K562 (cell line): ENCODE measurements around the gene TMC4. TPM values are rescaled to one million over a fixed set of nuclear protein-coding genes. Genes with fewer than 3 reads are reported as not detected.
A peak's percentile ranks its signal among the peaks of the same experiment; 100 is the strongest.

Source experiments
- CBFB ChIP-seq: sonication (generic); formaldehyde crosslinking; IDR thresholded peaks from 2 replicates; pipeline ENCODE4 v1.4.0; 2020; ENCODE audit warnings: mild to moderate bottlenecking, missing genetic modification reagents
- CTBP1 ChIP-seq: fragments of 450-650 bp; IDR thresholded peaks from 2 replicates; pipeline ENCODE4 v1.6.1; 2016; ENCODE audit warnings: borderline replicate concordance
- EZH2 ChIP-seq: IDR thresholded peaks from 2 replicates; pipeline ENCODE4 v1.6.1; 2012; ENCODE audit warnings: low read depth, mild to moderate bottlenecking, inconsistent platforms, low read length, borderline replicate concordance
- FOXK1 ChIP-seq: sonication (generic); formaldehyde crosslinking; IDR thresholded peaks from 2 replicates; pipeline ENCODE4 v1.8.0; 2022; ENCODE audit warnings: missing genetic modification reagents, mild to moderate bottlenecking, borderline replicate concordance
- HDGF ChIP-seq: fragments of 450-650 bp; IDR thresholded peaks from 2 replicates; pipeline ENCODE4 v1.6.1; 2016
- L3MBTL2 ChIP-seq: fragments of 450-650 bp; IDR thresholded peaks from 2 replicates; pipeline ENCODE4 v1.6.1; 2016; ENCODE audit warnings: mild to moderate bottlenecking, moderate library complexity
- MYC ChIP-seq, 2 experiments: fragments of 250-450 bp in 1 of 2; sonication (Bioruptor Pico) in 1 of 2; IDR thresholded peaks; 2 replicates each; pipeline versions ENCODE4 v1.5.1 to v1.6.1; 2012 to 2021; ENCODE audit warnings: low read depth in 2 of 2, borderline replicate concordance in 1 of 2, improper control_type of control experiment in 1 of 2, low read length in 1 of 2, mild to moderate bottlenecking in 1 of 2, moderate library complexity in 1 of 2
- NBN ChIP-seq: fragments of 450-650 bp; IDR thresholded peaks from 2 replicates; pipeline ENCODE4 v1.6.1; 2016; ENCODE audit warnings: low read depth, mild to moderate bottlenecking
- PCBP2 ChIP-seq: fragments of 200-400 bp; formaldehyde crosslinking; IDR thresholded peaks from 2 replicates; pipeline ENCODE4 v1.6.1; 2018; ENCODE audit warnings: low read length, low read depth, mild to moderate bottlenecking, moderate library complexity; ENCODE audit not compliant: poor library complexity, severe bottlenecking
- ZBTB17 ChIP-seq: fragments of 450-650 bp; formaldehyde crosslinking; IDR thresholded peaks from 2 replicates; pipeline ENCODE4 v1.4.0; 2020; ENCODE audit warnings: mild to moderate bottlenecking
- ZNF197 ChIP-seq: fragments of 200-800 bp; sonication (Bioruptor generic); IDR thresholded peaks from 2 replicates; pipeline ENCODE4 v1.6.1; 2016; ENCODE audit warnings: low read depth, missing genetic modification characterization, missing compliant biosample characterization
- ZNF436 ChIP-seq: fragments of 250-450, 450-650 bp; sonication (Bioruptor Pico); formaldehyde crosslinking; IDR thresholded peaks from 2 replicates; pipeline ENCODE4 v1.7.0; 2020; ENCODE audit warnings: mild to moderate bottlenecking
- polyA plus RNA-seq, 8 experiments: library from polyadenylated mRNA; depleted of rRNA in 4 of 8; stranded (reverse) in 5 of 8; unstranded in 3 of 8; fragments of >200 nt; fragmentation: Nextera tagmentation in 2 of 8; fragmentation: Illumina TruSeq in 1 of 8; extraction: Ambion mirVana in 2 of 8; extraction: Trizol in 1 of 8; gene quantifications; 2 replicates each; pipeline versions ENCODE4 v1.2.1 to v1.2.3, GENCODE V29; 2011 to 2014; ENCODE audit warnings: inconsistent platforms in 1 of 8, missing spikeins in 1 of 8
- total RNA-seq, 7 experiments: library from RNA; depleted of rRNA in 6 of 7; stranded (reverse); fragments of >200 nt in 6 of 7; fragmentation: Illumina TruSeq in 2 of 7; extraction: Trizol in 2 of 7; gene quantifications; 2 replicates each; pipeline versions ENCODE4 v1.2.1 to v1.2.3, GENCODE V29; 2011 to 2021; ENCODE audit warnings: low replicate concordance in 1 of 7
- TF ChIP-seq, protein P1 (sequence below): sonication (generic); formaldehyde crosslinking; IDR thresholded peaks from 2 replicates; pipeline ENCODE4 v1.8.0; 2022; ENCODE audit warnings: mild to moderate bottlenecking, missing genetic modification reagents
- TF ChIP-seq, protein P2 (sequence below): sonication (generic); formaldehyde crosslinking; IDR thresholded peaks from 2 replicates; pipeline ENCODE4 v1.8.0; 2022; ENCODE audit warnings: mild to moderate bottlenecking, missing genetic modification reagents, borderline replicate concordance
- TF ChIP-seq, protein P3 (sequence below), 3 experiments: IDR thresholded peaks in 2 of 3; conservative IDR thresholded peaks in 1 of 3; 2 replicates each; pipeline ENCODE4 v1.5.1; 2011 to 2012; ENCODE audit warnings: low read length in 3 of 3, mild to moderate bottlenecking in 3 of 3, control low read depth in 2 of 3, improper control_type of control experiment in 1 of 3, inconsistent platforms in 1 of 3, low read depth in 1 of 3, mixed read lengths in 1 of 3, moderate library complexity in 1 of 3; ENCODE audit not compliant: insufficient read depth in 2 of 3
- TF ChIP-seq, protein P4 (sequence below): fragments of 450-650 bp; formaldehyde crosslinking; IDR thresholded peaks from 2 replicates; pipeline ENCODE4 v1.4.0; 2020; ENCODE audit warnings: mild to moderate bottlenecking, moderate library complexity
- TF ChIP-seq, protein P5 (sequence below): fragments of 450-650 bp; formaldehyde crosslinking; IDR thresholded peaks from 2 replicates; pipeline ENCODE4 v1.4.0; 2022; ENCODE audit warnings: missing genetic modification characterization

Gene TMC4
- total and polyA plus RNA-seq, 9 of the 15 experiments (the other 6 are each of a cell fraction or from before 2014, with no cell fraction given): 0.12 to 0.79 (median 0.36) TPM; not detected in 2

DNA sequence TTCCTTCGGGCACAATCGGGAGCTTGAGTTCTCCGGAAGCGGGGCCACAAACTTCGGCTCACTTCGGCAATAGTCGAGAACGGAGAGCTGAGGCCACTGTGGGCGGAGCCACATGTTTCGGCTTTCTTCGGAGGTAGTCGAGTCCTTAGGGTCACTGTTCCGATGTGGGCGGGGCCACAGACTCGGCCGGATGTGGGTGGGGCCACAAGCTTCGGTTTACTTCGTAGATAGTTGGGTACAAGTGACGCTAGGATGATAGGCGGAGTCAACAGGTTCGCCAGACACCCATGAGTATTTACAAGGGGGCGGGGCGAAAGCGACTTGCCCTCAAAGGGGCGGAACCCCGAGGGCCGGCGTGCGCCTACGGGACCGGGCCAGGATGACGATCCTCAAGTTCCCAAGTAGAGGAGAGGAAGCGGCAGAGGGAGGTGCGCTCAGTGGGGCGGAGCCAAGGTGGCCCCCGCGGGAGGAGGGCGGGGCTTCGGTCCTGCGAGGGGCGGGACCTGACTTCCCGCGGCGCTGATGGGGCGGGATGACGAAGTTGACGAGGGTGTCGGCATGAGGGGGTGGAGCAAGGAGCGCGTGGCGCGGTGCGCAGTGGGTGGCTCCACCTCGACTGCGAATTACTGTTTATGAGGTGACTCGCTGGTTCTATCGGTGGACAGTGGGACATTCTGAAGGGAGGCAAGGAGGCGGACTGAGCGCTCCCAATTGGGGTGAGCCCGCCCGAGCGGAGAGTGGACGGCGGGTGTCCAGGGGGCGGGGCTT lies 17.0 kb upstream of the TMC4 start (continued):
- TF ChIP-seq, protein P1, sequence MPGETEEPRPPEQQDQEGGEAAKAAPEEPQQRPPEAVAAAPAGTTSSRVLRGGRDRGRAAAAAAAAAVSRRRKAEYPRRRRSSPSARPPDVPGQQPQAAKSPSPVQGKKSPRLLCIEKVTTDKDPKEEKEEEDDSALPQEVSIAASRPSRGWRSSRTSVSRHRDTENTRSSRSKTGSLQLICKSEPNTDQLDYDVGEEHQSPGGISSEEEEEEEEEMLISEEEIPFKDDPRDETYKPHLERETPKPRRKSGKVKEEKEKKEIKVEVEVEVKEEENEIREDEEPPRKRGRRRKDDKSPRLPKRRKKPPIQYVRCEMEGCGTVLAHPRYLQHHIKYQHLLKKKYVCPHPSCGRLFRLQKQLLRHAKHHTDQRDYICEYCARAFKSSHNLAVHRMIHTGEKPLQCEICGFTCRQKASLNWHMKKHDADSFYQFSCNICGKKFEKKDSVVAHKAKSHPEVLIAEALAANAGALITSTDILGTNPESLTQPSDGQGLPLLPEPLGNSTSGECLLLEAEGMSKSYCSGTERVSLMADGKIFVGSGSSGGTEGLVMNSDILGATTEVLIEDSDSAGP: peak; percentile 48; the same call in 1 of the 2 replicates
- TF ChIP-seq, protein P2, sequence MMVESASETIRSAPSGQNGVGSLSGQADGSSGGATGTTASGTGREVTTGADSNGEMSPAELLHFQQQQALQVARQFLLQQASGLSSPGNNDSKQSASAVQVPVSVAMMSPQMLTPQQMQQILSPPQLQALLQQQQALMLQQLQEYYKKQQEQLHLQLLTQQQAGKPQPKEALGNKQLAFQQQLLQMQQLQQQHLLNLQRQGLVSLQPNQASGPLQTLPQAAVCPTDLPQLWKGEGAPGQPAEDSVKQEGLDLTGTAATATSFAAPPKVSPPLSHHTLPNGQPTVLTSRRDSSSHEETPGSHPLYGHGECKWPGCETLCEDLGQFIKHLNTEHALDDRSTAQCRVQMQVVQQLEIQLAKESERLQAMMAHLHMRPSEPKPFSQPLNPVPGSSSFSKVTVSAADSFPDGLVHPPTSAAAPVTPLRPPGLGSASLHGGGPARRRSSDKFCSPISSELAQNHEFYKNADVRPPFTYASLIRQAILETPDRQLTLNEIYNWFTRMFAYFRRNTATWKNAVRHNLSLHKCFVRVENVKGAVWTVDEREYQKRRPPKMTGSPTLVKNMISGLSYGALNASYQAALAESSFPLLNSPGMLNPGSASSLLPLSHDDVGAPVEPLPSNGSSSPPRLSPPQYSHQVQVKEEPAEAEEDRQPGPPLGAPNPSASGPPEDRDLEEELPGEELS (CRISPR knock-in tag): no peak
- TF ChIP-seq, protein P3, sequence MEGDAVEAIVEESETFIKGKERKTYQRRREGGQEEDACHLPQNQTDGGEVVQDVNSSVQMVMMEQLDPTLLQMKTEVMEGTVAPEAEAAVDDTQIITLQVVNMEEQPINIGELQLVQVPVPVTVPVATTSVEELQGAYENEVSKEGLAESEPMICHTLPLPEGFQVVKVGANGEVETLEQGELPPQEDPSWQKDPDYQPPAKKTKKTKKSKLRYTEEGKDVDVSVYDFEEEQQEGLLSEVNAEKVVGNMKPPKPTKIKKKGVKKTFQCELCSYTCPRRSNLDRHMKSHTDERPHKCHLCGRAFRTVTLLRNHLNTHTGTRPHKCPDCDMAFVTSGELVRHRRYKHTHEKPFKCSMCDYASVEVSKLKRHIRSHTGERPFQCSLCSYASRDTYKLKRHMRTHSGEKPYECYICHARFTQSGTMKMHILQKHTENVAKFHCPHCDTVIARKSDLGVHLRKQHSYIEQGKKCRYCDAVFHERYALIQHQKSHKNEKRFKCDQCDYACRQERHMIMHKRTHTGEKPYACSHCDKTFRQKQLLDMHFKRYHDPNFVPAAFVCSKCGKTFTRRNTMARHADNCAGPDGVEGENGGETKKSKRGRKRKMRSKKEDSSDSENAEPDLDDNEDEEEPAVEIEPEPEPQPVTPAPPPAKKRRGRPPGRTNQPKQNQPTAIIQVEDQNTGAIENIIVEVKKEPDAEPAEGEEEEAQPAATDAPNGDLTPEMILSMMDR (IDR thresholded peaks at IDR 0.05 in 2 of 3, conservative IDR thresholded peaks at IDR 0.05 in 1 of 3; ENCODE audit: insufficient read depth in 2 of 3, low read depth in 1 of 3, low read length in 3 of 3): no peak
- TF ChIP-seq CBFB (CRISPR knock-in tag) (no peak), FOXK1 (CRISPR knock-in tag) (no peak), EZH2 (no peak), CTBP1 (peak; percentile 81), ZNF197 (CRISPR knock-in tag) (no peak), MYC (IDR thresholded peaks at IDR 0.05; ENCODE audit: low read depth, low read length) (peak; percentile 96), MYC (CRISPR knock-in tag; IDR thresholded peaks at IDR 0.05; ENCODE audit: borderline replicate concordance, low read depth) (peak; percentile 87; the same call in 1 of the 2 replicates), L3MBTL2 (peak; percentile 90), NBN (peak; percentile 86), ZNF436 (CRISPR knock-in tag) (no peak), ZBTB17 (CRISPR knock-in tag) (peak; percentile 67; the same call in 1 of the 2 replicates), PCBP2 (no peak), HDGF (no peak; the same call in 1 of the 2 replicates)
- TF ChIP-seq, protein P4, sequence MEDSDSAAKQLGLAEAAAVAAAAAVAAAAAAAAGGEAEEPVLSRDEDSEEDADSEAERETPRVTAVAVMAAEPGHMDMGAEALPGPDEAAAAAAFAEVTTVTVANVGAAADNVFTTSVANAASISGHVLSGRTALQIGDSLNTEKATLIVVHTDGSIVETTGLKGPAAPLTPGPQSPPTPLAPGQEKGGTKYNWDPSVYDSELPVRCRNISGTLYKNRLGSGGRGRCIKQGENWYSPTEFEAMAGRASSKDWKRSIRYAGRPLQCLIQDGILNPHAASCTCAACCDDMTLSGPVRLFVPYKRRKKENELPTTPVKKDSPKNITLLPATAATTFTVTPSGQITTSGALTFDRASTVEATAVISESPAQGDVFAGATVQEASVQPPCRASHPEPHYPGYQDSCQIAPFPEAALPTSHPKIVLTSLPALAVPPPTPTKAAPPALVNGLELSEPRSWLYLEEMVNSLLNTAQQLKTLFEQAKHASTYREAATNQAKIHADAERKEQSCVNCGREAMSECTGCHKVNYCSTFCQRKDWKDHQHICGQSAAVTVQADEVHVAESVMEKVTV (CRISPR knock-in tag): peak; percentile 98
- TF ChIP-seq, protein P5, sequence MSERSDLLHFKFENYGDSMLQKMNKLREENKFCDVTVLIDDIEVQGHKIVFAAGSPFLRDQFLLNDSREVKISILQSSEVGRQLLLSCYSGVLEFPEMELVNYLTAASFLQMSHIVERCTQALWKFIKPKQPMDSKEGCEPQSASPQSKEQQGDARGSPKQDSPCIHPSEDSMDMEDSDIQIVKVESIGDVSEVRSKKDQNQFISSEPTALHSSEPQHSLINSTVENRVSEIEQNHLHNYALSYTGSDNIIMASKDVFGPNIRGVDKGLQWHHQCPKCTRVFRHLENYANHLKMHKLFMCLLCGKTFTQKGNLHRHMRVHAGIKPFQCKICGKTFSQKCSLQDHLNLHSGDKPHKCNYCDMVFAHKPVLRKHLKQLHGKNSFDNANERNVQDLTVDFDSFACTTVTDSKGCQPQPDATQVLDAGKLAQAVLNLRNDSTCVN (CRISPR knock-in tag): no peak
